Measurements from ENCODE around the gene TRIM62. TPM values are rescaled to one million over a fixed set of nuclear protein-coding genes. Genes with fewer than 3 reads are reported as not detected.

TRIM62 gene
- polyA plus RNA-seq, 1 donor (not counting 4 experiments of a cell fraction or from before 2014, with no cell fraction given): 2.0 TPM

- DNase-seq (ENCODE audit: low read depth, low spot score) (no peak), FAIRE-seq (no peak)
- no peaks in the 10 kb centered on the region for H4K20me1 ChIP-seq (ENCODE audit: control insufficient read depth, extremely low read depth, insufficient read depth, low read length)
- H3K27ac ChIP-seq (ENCODE audit: control insufficient read depth, insufficient read depth, low read length): no peak overlapping the region
- H3K9me1 ChIP-seq (ENCODE audit: control insufficient read depth, extremely low read depth, insufficient read depth, low read length): no peaks in the 10 kb centered on the region
- no peak overlapping the region for H2AFZ ChIP-seq (ENCODE audit: control insufficient read depth, low read length)
- dilution Hi-C loops (cut with MboI; ENCODE audit: extremely low pct_ligation_motif_present, low sequenced_read_pairs): no loop called here
- H3K27me3 ChIP-seq (ENCODE audit: control insufficient read depth, extremely low read depth, insufficient read depth, low read length): no peaks in the 10 kb centered on the region
- H3K4me2 ChIP-seq (ENCODE audit: control insufficient read depth, extremely low read depth, insufficient read depth, low read depth, low read length): no peak overlapping the region
- H3K9me3 ChIP-seq (ENCODE audit: control insufficient read depth, low read depth, low read length): no peaks in the 10 kb centered on the region
- H3K4me3 ChIP-seq (ENCODE audit: control insufficient read depth in 2 of 3, extremely low read depth in 1 of 3, insufficient read depth in 2 of 3, low read depth in 1 of 3, low read length in 3 of 3): no peak overlapping the region
- H3K9ac ChIP-seq (ENCODE audit: control insufficient read depth, extremely low read depth, insufficient read depth, low read length): no peak overlapping the region
- peaks cover 35% of the 10 kb centered on the region for H3K4me1 ChIP-seq (ENCODE audit: control insufficient read depth, extremely low read depth, insufficient read depth, low read length)
- TF ChIP-seq EZH2 (IDR thresholded peaks at IDR 0.05; ENCODE audit: low read length) (no peak), CTCF (optimal IDR thresholded peaks at IDR 0.05 in 1 of 3, IDR thresholded peaks at IDR 0.05 in 1 of 3, conservative IDR thresholded peaks at IDR 0.05 in 1 of 3; ENCODE audit: extremely low read depth in 1 of 3, insufficient read depth in 2 of 3, low read length in 3 of 3) (no peak)
- no peaks in the 10 kb centered on the region for H3K79me2 ChIP-seq (ENCODE audit: control insufficient read depth, insufficient read depth, low read length)
- H3K36me3 ChIP-seq (ENCODE audit: control insufficient read depth in 2 of 2, extremely low read depth in 1 of 2, insufficient read depth in 2 of 2, low read length in 2 of 2): peaks cover 9 to 12% of the 10 kb centered on the region in 2 experiments
These were observed 84.1 kb downstream of the TRIM62 start for GRCh38 chr1:33097762-33098161.

- no peaks in the 10 kb centered on the region for H3K79me2 ChIP-seq (ENCODE audit: control insufficient read depth, insufficient read depth, low read length)
- no peak overlapping the region for H3K9ac ChIP-seq (ENCODE audit: control insufficient read depth, extremely low read depth, insufficient read depth, low read length)
- H3K4me2 ChIP-seq (ENCODE audit: control insufficient read depth, extremely low read depth, insufficient read depth, low read depth, low read length): no peak overlapping the region
- H2AFZ ChIP-seq (ENCODE audit: control insufficient read depth, low read length): no peak overlapping the region
- DNase-seq (ENCODE audit: low read depth, low spot score): no peak
- no peaks in the 10 kb centered on the region for H4K20me1 ChIP-seq (ENCODE audit: control insufficient read depth, extremely low read depth, insufficient read depth, low read length)
- H3K4me3 ChIP-seq (ENCODE audit: control insufficient read depth in 2 of 3, extremely low read depth in 1 of 3, insufficient read depth in 2 of 3, low read depth in 1 of 3, low read length in 3 of 3): no peak overlapping the region
- no peaks in the 10 kb centered on the region for H3K9me3 ChIP-seq (ENCODE audit: control insufficient read depth, low read depth, low read length)
- H3K4me1 ChIP-seq (ENCODE audit: control insufficient read depth, extremely low read depth, insufficient read depth, low read length): peaks cover 35% of the 10 kb centered on the region
- no peak for TF ChIP-seq EZH2 (IDR thresholded peaks at IDR 0.05; ENCODE audit: low read length)
- TF ChIP-seq CTCF (optimal IDR thresholded peaks at IDR 0.05 in 1 of 3, IDR thresholded peaks at IDR 0.05 in 1 of 3, conservative IDR thresholded peaks at IDR 0.05 in 1 of 3; ENCODE audit: extremely low read depth in 1 of 3, insufficient read depth in 2 of 3, low read length in 3 of 3): no peak
- FAIRE-seq: peak; percentile 61
- no peak overlapping the region for H3K27ac ChIP-seq (ENCODE audit: control insufficient read depth, insufficient read depth, low read length)
- H3K9me1 ChIP-seq (ENCODE audit: control insufficient read depth, extremely low read depth, insufficient read depth, low read length): no peaks in the 10 kb centered on the region
- dilution Hi-C loops (cut with MboI; ENCODE audit: extremely low pct_ligation_motif_present, low sequenced_read_pairs): no loop called here
- H3K27me3 ChIP-seq (ENCODE audit: control insufficient read depth, extremely low read depth, insufficient read depth, low read length): no peaks in the 10 kb centered on the region
- peaks cover 9% of the 10 kb centered on the region in 2 experiments for H3K36me3 ChIP-seq (ENCODE audit: control insufficient read depth in 2 of 2, extremely low read depth in 1 of 2, insufficient read depth in 2 of 2, low read length in 2 of 2)
These were observed 84.7 kb downstream of the TRIM62 start for GRCh38 chr1:33097137-33097611.
